ENCODE results near the gene ZYX. TPM values are rescaled to one million over a fixed set of nuclear protein-coding genes. Genes with fewer than 3 reads are reported as not detected.
A peak's percentile ranks its signal among the peaks of the same experiment; 100 is the strongest.

The ZYX gene
- total and polyA plus RNA-seq, 2 of the 13 experiments (the other 11 are each of a cell fraction or from before 2014, with no cell fraction given) = 9.9 to 13.7 TPM

- Histone ChIP-seq H3K9me3 (ENCODE audit: low read length) (no peaks in the 10 kb centered on the region), H3K4me1 (ENCODE audit: insufficient read depth, low read length) (no peaks in the 10 kb centered on the region), H3K4me2 (ENCODE audit: low read depth, low read length) (peak overlapping the region; percentile 42), H3K9ac (ENCODE audit: insufficient read depth, low read depth, low read length) (no peak overlapping the region), H4K20me1 (ENCODE audit: insufficient read depth, low read length) (no peaks in the 10 kb centered on the region), H2AFZ (ENCODE audit: low read length) (no peak overlapping the region), H3K36me3 (replicated peaks in 1 of 2; ENCODE audit: control insufficient read depth in 1 of 2, insufficient read depth in 2 of 2, low read length in 2 of 2) (no peaks in the 10 kb centered on the region), H3K4me3 (replicated peaks in 1 of 3; ENCODE audit: insufficient read depth in 1 of 3, low read depth in 2 of 3, low read length in 3 of 3) (no peak overlapping the region; a peak in 1 of 6 replicates), H3K27ac (ENCODE audit: extremely low read length, insufficient read depth, low read length) (no peak overlapping the region), H3K27me3 (ENCODE audit: control insufficient read depth in 1 of 2, insufficient read depth in 2 of 2, low read length in 2 of 2) (peaks cover 7 to 74% of the 10 kb centered on the region in 2 experiments), H3K79me2 (ENCODE audit: insufficient read depth, low read length) (no peaks in the 10 kb centered on the region)
- 31% methylated on average over 19 of the region's 19 CpGs for WGBS (ENCODE audit: low lambda C conversion rate)
- FAIRE-seq (no peak), DNase-seq (ENCODE audit: low spot score) (no peak), ATAC-seq (no peak)
- TF ChIP-seq ZNF468 (CRISPR knock-in tag; IDR thresholded peaks at IDR 0.05) (no peak), EZH2 (conservative IDR thresholded peaks at IDR 0.05; ENCODE audit: low read depth, low read length) (peak; percentile 97), NCOA5 (CRISPR knock-in tag; IDR thresholded peaks at IDR 0.05) (no peak), ZNF234 (CRISPR knock-in tag; conservative IDR thresholded peaks at IDR 0.05) (no peak)
- BruUV-seq (replicated peaks) = no TSS peak
- POLR2A ChIA-PET = no interaction called here
- intact Hi-C loops (cut with micrococcal nuclease; ENCODE audit: unreplicated experiment) (no loop called here), in situ Hi-C loops (cut with HindIII; ENCODE audit: extremely low pct_ligation_motif_present, low pct_unique_long_range_greater_than_20kb) (no loop called here)
- CTCF ChIA-PET (ENCODE audit: low intra/inter-chr PET ratio, low total read pairs) = no interaction called here
These were observed 17.9 kb upstream of the ZYX start for GRCh38 chr7:143363016-143363937.

- H3K9ac ChIP-seq (ENCODE audit: insufficient read depth, low read depth, low read length) = no peak overlapping the region
- H3K4me3 ChIP-seq (replicated peaks in 1 of 3; ENCODE audit: insufficient read depth in 1 of 3, low read depth in 2 of 3, low read length in 3 of 3) = no peak overlapping the region
- no peak overlapping the region for H3K27ac ChIP-seq (ENCODE audit: extremely low read length, insufficient read depth, low read length)
- no peaks in the 10 kb centered on the region for H3K9me3 ChIP-seq (ENCODE audit: low read length)
- intact Hi-C loops (cut with micrococcal nuclease; ENCODE audit: unreplicated experiment) = no loop called here
- no peak for DNase-seq (ENCODE audit: low spot score)
- no peak for ATAC-seq
- ChIA-PET CTCF (ENCODE audit: low intra/inter-chr PET ratio, low total read pairs) (no interaction called here), POLR2A (no interaction called here)
- BruUV-seq (replicated peaks) = no TSS peak
- no peaks in the 10 kb centered on the region for H3K79me2 ChIP-seq (ENCODE audit: insufficient read depth, low read length)
- no peak overlapping the region for H3K4me2 ChIP-seq (ENCODE audit: low read depth, low read length)
- H3K27me3 ChIP-seq (ENCODE audit: control insufficient read depth in 1 of 2, insufficient read depth in 2 of 2, low read length in 2 of 2) = peaks cover 5 to 44% of the 10 kb centered on the region in 2 experiments; a peak in 4 of 5 replicates
- H3K4me1 ChIP-seq (ENCODE audit: insufficient read depth, low read length) = peaks cover 8% of the 10 kb centered on the region; the same call in 1 of the 2 replicates
- H4K20me1 ChIP-seq (ENCODE audit: insufficient read depth, low read length) = no peaks in the 10 kb centered on the region
- no peak for FAIRE-seq
- in situ Hi-C loops (cut with HindIII; ENCODE audit: extremely low pct_ligation_motif_present, low pct_unique_long_range_greater_than_20kb) = no loop called here
- TF ChIP-seq RFXANK (CRISPR knock-in tag; IDR thresholded peaks at IDR 0.05) (no peak), KLF11 (CRISPR knock-in tag; IDR thresholded peaks at IDR 0.05) (no peak), ZNF282 (IDR thresholded peaks at IDR 0.05; ENCODE audit: partially characterized antibody) (no peak), CHD2 (IDR thresholded peaks at IDR 0.05; ENCODE audit: low read depth, low read length) (no peak), NBN (conservative IDR thresholded peaks at IDR 0.05) (no peak), ZNF790 (CRISPR knock-in tag; IDR thresholded peaks at IDR 0.05; ENCODE audit: borderline replicate concordance) (no peak), CCDC6 (CRISPR knock-in tag; IDR thresholded peaks at IDR 0.05) (no peak), NONO (IDR thresholded peaks at IDR 0.05) (no peak), NONO (CRISPR knock-in tag; conservative IDR thresholded peaks at IDR 0.05) (no peak), MAZ (IDR thresholded peaks at IDR 0.05; ENCODE audit: borderline replicate concordance, low read depth, low read length) (no peak), MAZ (CRISPR knock-in tag; IDR thresholded peaks at IDR 0.05; ENCODE audit: low read depth) (no peak)
- no peaks in the 10 kb centered on the region for H3K36me3 ChIP-seq (replicated peaks in 1 of 2; ENCODE audit: control insufficient read depth in 1 of 2, insufficient read depth in 2 of 2, low read length in 2 of 2)
- WGBS (ENCODE audit: low lambda C conversion rate) = 0% methylated on average over 1 of the region's 4 CpGs
- no peak overlapping the region for H2AFZ ChIP-seq (ENCODE audit: low read length)
These were observed 13.2 kb upstream of the ZYX start for GRCh38 chr7:143367972-143368371.

Measured in HepG2 (cell line).